IMR-90 (cell line): ENCODE data around the gene NBEA. TPM values are rescaled to one million over a fixed set of nuclear protein-coding genes. Genes with fewer than 3 reads are reported as not detected.

Experiments
- ATAC-seq: fragments of 200-7000 bp; cut with Tn5 transposase; 2 replicates; pipeline ENCODE4 v1.9.1; 2020; ENCODE audit warnings: low read depth, mild to moderate bottlenecking, moderate library complexity
- BruUV-seq: library from RNA; stranded (reverse); fragments of 400-500 nt; replicated peaks from 2 replicates; lab custom pipeline; 2021; lab: Mats Ljungman, UMichigan
- CTCF ChIA-PET: fragments of 300-600 bp; formaldehyde crosslinking; extraction: SDS; loops from one replicate; lab custom pipeline; 2021; ENCODE audit warnings: antibody characterized with exemption; lab: Yijun Ruan, JAX
- POLR2A ChIA-PET: fragments of 300-600 bp; sonication (Branson Sonifier 250); formaldehyde crosslinking; loops from one replicate; lab custom pipeline; 2022; ENCODE audit warnings: antibody characterized with exemption; ENCODE audit not compliant: unreplicated experiment; lab: Charles Lee
- DNase-seq: peaks from one replicate; pipeline ENCODE4 v3.0.0; 2013
- H2AFZ ChIP-seq: replicated peaks from 2 replicates; pipeline ENCODE3; 2013; ENCODE audit warnings: low read length, mild to moderate bottlenecking; ENCODE audit not compliant: poor library complexity
- H2AK5ac ChIP-seq: 2 replicates; pipeline ENCODE4 v1.6.1; 2013; ENCODE audit warnings: low read depth, low read length, inconsistent platforms
- H2AK9ac ChIP-seq: replicated peaks from 2 replicates; pipeline ENCODE3; 2013; ENCODE audit warnings: mild to moderate bottlenecking, low read depth, low read length, moderate library complexity; ENCODE audit not compliant: poor library complexity
- H2BK120ac ChIP-seq: 2 replicates; pipeline ENCODE4 v1.6.1; 2013; ENCODE audit warnings: low read depth, low read length, inconsistent platforms
- H2BK15ac ChIP-seq: 3 replicates; pipeline ENCODE4 v1.6.1; 2013; ENCODE audit warnings: low read depth, low read length, inconsistent platforms
- H2BK20ac ChIP-seq: 2 replicates; pipeline ENCODE4 v1.6.1; 2013; ENCODE audit warnings: low read depth, mild to moderate bottlenecking, inconsistent platforms, low read length, moderate library complexity
- H2BK5ac ChIP-seq: 2 replicates; pipeline ENCODE4 v1.6.1; 2013; ENCODE audit warnings: mild to moderate bottlenecking, low read depth, low read length, inconsistent platforms; ENCODE audit not compliant: poor library complexity, severe bottlenecking
- H3K14ac ChIP-seq: replicated peaks from 2 replicates; pipeline ENCODE4 v1.6.1; 2013; ENCODE audit warnings: low read depth, low read length, inconsistent platforms
- H3K18ac ChIP-seq: 2 replicates; pipeline ENCODE4 v1.6.1; 2013; ENCODE audit warnings: low read depth, low read length, control low read depth
- H3K23ac ChIP-seq: 2 replicates; pipeline ENCODE4 v1.6.1; 2013; ENCODE audit warnings: low read depth, low read length, inconsistent platforms
- H3K27ac ChIP-seq: 2 replicates; pipeline ENCODE4 v1.5.1; 2013; ENCODE audit warnings: mild to moderate bottlenecking, control low read depth, low read length; ENCODE audit not compliant: insufficient read depth
- H3K27me3 ChIP-seq: 2 replicates; pipeline ENCODE4 v1.6.1; 2013; ENCODE audit warnings: low read length; ENCODE audit not compliant: control insufficient read depth, insufficient read depth
- H3K36me3 ChIP-seq: 2 replicates; pipeline ENCODE4 v1.6.1; 2013; ENCODE audit warnings: low read length, mixed read lengths; ENCODE audit not compliant: control insufficient read depth, insufficient read depth
- H3K4ac ChIP-seq: 2 replicates; pipeline ENCODE4 v1.6.1; 2013; ENCODE audit warnings: low read depth, low read length, inconsistent platforms
- H3K4me1 ChIP-seq: 2 replicates; pipeline ENCODE4 v1.6.1; 2013; ENCODE audit warnings: low read length, mixed read lengths; ENCODE audit not compliant: control insufficient read depth, insufficient read depth
- H3K4me2 ChIP-seq: 2 replicates; pipeline ENCODE4 v1.6.1; 2013; ENCODE audit warnings: low read depth, mild to moderate bottlenecking, control low read depth, low read length, moderate library complexity
- H3K4me3 ChIP-seq: 2 replicates; pipeline ENCODE4 v1.5.1; 2013; ENCODE audit warnings: low read depth, mild to moderate bottlenecking, control low read depth, low read length, moderate library complexity; ENCODE audit not compliant: insufficient read depth
- H3K56ac ChIP-seq: 2 replicates; pipeline ENCODE4 v1.6.1; 2013; ENCODE audit warnings: low read length, inconsistent platforms; ENCODE audit not compliant: insufficient read depth; ENCODE audit errors: extremely low read depth
- H3K79me1 ChIP-seq, 2 experiments: 2 replicates each; pipeline ENCODE4 v1.6.1; 2013; ENCODE audit warnings: low read length in 2 of 2, inconsistent platforms in 1 of 2, low read depth in 1 of 2
- H3K9ac ChIP-seq: 2 replicates; pipeline ENCODE4 v1.6.1; 2013; ENCODE audit warnings: low read depth, low read length, control low read depth
- H3K9me1 ChIP-seq: 2 replicates; pipeline ENCODE4 v1.6.1; 2013; ENCODE audit warnings: low read length, inconsistent platforms; ENCODE audit not compliant: insufficient read depth
- H3K9me3 ChIP-seq: 2 replicates; pipeline ENCODE4 v1.6.1; 2013; ENCODE audit warnings: low read length; ENCODE audit not compliant: control insufficient read depth, insufficient read depth
- H4K20me1 ChIP-seq: 2 replicates; pipeline ENCODE4 v1.6.1; 2013; ENCODE audit warnings: low read length, inconsistent platforms; ENCODE audit not compliant: insufficient read depth
- H4K5ac ChIP-seq: 2 replicates; pipeline ENCODE4 v1.6.1; 2013; ENCODE audit warnings: mild to moderate bottlenecking, low read depth, low read length, control low read depth
- H4K8ac ChIP-seq, 2 experiments: 2 replicates each; pipeline ENCODE4 v1.6.1; 2013; ENCODE audit warnings: low read depth in 2 of 2, low read length in 2 of 2, control low read depth in 1 of 2, inconsistent platforms in 1 of 2
- H4K91ac ChIP-seq: 2 replicates; pipeline ENCODE4 v1.6.1; 2013; ENCODE audit warnings: low read depth, low read length, inconsistent platforms; ENCODE audit not compliant: insufficient read depth
- BHLHE40 ChIP-seq: fragments of 150-350 bp; IDR thresholded peaks from 2 replicates; pipeline ENCODE4 v1.6.1; 2016; ENCODE audit warnings: mild to moderate bottlenecking, low read depth, low read length
- CHD1 ChIP-seq: IDR thresholded peaks from 2 replicates; pipeline ENCODE4 v1.6.1; 2012; ENCODE audit warnings: low read depth, low read length, improper control_type of control experiment
- CTCF ChIP-seq: conservative IDR thresholded peaks from 2 replicates; pipeline ENCODE4 v1.5.1; 2012; ENCODE audit warnings: mild to moderate bottlenecking, low read depth, low read length, improper control_type of control experiment
- MAFK ChIP-seq: IDR thresholded peaks from 2 replicates; pipeline ENCODE4 v1.6.1; 2012; ENCODE audit warnings: low read depth, low read length, improper control_type of control experiment
- POLR2A ChIP-seq: IDR thresholded peaks from 2 replicates; pipeline ENCODE4 v1.6.1; 2012; ENCODE audit warnings: mild to moderate bottlenecking, low read depth, low read length
- SMC3 ChIP-seq: fragments of 150-350 bp; IDR thresholded peaks from 2 replicates; pipeline ENCODE4 v1.6.1; 2016; ENCODE audit warnings: low read depth, mild to moderate bottlenecking, antibody characterized with exemption, low read length, moderate library complexity
- WGBS, 2 experiments: methylation state at CpG; one replicate each; pipeline versions ENCODE4 v1.1.5 to v1.1.7; 2013; ENCODE audit warnings: missing lambda C conversion rate in 2 of 2; ENCODE audit not compliant: insufficient read length in 1 of 2; ENCODE audit errors: extremely low coverage in 2 of 2; 5-methylcytosine and 5-hydroxymethylcytosine counted together
- dilution Hi-C: fragments of 300-500 bp; cut with HindIII; formaldehyde crosslinking; loops from one replicate; pipeline ENCODE4 v1.14.3; 2018; ENCODE audit warnings: low sequenced_read_pairs; ENCODE audit not compliant: unreplicated experiment
- in situ Hi-C: fragments of 300-500 bp; cut with MboI; formaldehyde crosslinking; loops from 3 replicates; pipeline ENCODE4 v1.14.3; 2019; ENCODE audit warnings: low sequenced_read_pairs, inconsistent platforms, mixed read lengths
- intact Hi-C: fragments of 100-400 bp; cut with micrococcal nuclease; formaldehyde crosslinking; loops from 2 replicates; pipeline ENCODE4 v1.10.0; 2022
- polyA plus RNA-seq, 3 experiments: library from polyadenylated mRNA; depleted of rRNA; stranded (reverse); fragments of >200 nt; gene quantifications; 2 replicates each; pipeline ENCODE4 v1.2.3, GENCODE V29; 2012; ENCODE audit warnings: low replicate concordance in 1 of 3
- total RNA-seq: library from RNA; depleted of rRNA; stranded (reverse); fragments of >200 nt; gene quantifications from 2 replicates; pipeline ENCODE4 v1.2.3, GENCODE V29; 2012

The NBEA gene
- total and polyA plus RNA-seq, 2 of the 4 experiments (the other 2 are of a cell fraction): 0.82 to 2.2 TPM

GRCh38 chr13:35333157-35333556 is 391.1 kb downstream of the NBEA start:
- BruUV-seq: no TSS peak
- Histone ChIP-seq H3K27ac (no peak overlapping the region), H2AK5ac (no peak overlapping the region), H3K4me1 (no peaks in the 10 kb centered on the region), H3K9me3 (no peaks in the 10 kb centered on the region), H2BK15ac (no peak overlapping the region), H2BK20ac (no peak overlapping the region), H4K91ac (no peak overlapping the region), H4K8ac (no peak overlapping the region), H3K36me3 (no peaks in the 10 kb centered on the region), H3K9me1 (no peaks in the 10 kb centered on the region), H3K9ac (no peak overlapping the region), H3K14ac (no peak overlapping the region), H4K20me1 (no peaks in the 10 kb centered on the region), H4K5ac (no peak overlapping the region), H3K23ac (no peak overlapping the region), H3K4me3 (no peak overlapping the region), H3K18ac (no peak overlapping the region), H2AFZ (no peak overlapping the region), H3K79me1 (no peaks in the 10 kb centered on the region), H3K27me3 (no peaks in the 10 kb centered on the region), H3K56ac (no peak overlapping the region), H3K4me2 (no peak overlapping the region), H2AK9ac (no peak overlapping the region), H2BK5ac (no peak overlapping the region), H2BK120ac (no peak overlapping the region), H3K4ac (no peak overlapping the region)
- ChIA-PET CTCF (no interaction called here), POLR2A (no interaction called here)
- dilution Hi-C loops (no loop called here), intact Hi-C loops (no loop called here), in situ Hi-C loops (no loop called here)
- TF ChIP-seq POLR2A: no peak
- TF ChIP-seq SMC3: no peak
- TF ChIP-seq CHD1: no peak
- no peak for TF ChIP-seq BHLHE40
- 0 out of 2 replicates have a peak, but pooled peaks have one; percentile 52 for TF ChIP-seq MAFK
- TF ChIP-seq CTCF: no peak
- no peak for DNase-seq
- 83% methylated on average over 1 of the region's 3 CpGs; no CpG with 5 or more reads in 1 of the 2 experiments for whole genome bisulfite sequencing, 2 experiments
- no peak for ATAC-seq
